HG02852 (cell line): ENCODE results near the gene PARP11.

Experiments
- ATAC-seq: cut with Tn5 transposase; IDR thresholded peaks from one replicate; pipeline ENCODE4 v1.9.1; 2021; ENCODE audit warnings: mild to moderate bottlenecking, moderate library complexity; ENCODE audit not compliant: unreplicated experiment

PARP11 gene

GRCh38 chr12:3872800-3873636 is at the start of gene PARP11:
Gene PARP11, minus strand, starts transcription at chr12:3873399. Its CDS starts 170 bp downstream, at chr12:3873229.
- peak; percentile 95 for ATAC-seq

GRCh38 chr12:3922033-3922432 is 48.8 kb upstream of the PARP11 start:
- ATAC-seq, result no peak

GRCh38 chr12:3921526-3921925 is 48.3 kb upstream of the PARP11 start:
- no peak for ATAC-seq

- no peak for ATAC-seq
These were observed 47.9 kb upstream of the PARP11 start for GRCh38 chr12:3921151-3921471.

GRCh38 chr12:3920351-3921150 is 47.4 kb upstream of the PARP11 start:
- no peak for ATAC-seq

GRCh38 chr12:3913278-3913677 is 40.1 kb upstream of the PARP11 start:
- ATAC-seq, result no peak

- ATAC-seq, result no peak
These were observed 39.7 kb upstream of the PARP11 start for GRCh38 chr12:3912863-3913262.

- no peak for ATAC-seq
These were observed 38.2 kb upstream of the PARP11 start for GRCh38 chr12:3911409-3911808.

GRCh38 chr12:3905664-3906063 is 32.5 kb upstream of the PARP11 start:
- no peak for ATAC-seq

- ATAC-seq, result no peak
These were observed 31.8 kb upstream of the PARP11 start for GRCh38 chr12:3904999-3905398.

- ATAC-seq, result no peak
These were observed 29.7 kb upstream of the PARP11 start for GRCh38 chr12:3902921-3903320.

- ATAC-seq, result no peak
These were observed 27.9 kb upstream of the PARP11 start for GRCh38 chr12:3901116-3901515.

- no peak for ATAC-seq
These were observed 25.6 kb upstream of the PARP11 start for GRCh38 chr12:3898756-3899155.

GRCh38 chr12:3897371-3897971 is 24.3 kb upstream of the PARP11 start:
- ATAC-seq, result no peak

- no peak for ATAC-seq
These were observed 23.7 kb upstream of the PARP11 start for GRCh38 chr12:3896801-3897351.

- no peak for ATAC-seq
These were observed 23.2 kb upstream of the PARP11 start for GRCh38 chr12:3896356-3896755.

GRCh38 chr12:3892631-3893030 is 19.4 kb upstream of the PARP11 start:
- no peak for ATAC-seq

- ATAC-seq, result no peak
These were observed 18.0 kb upstream of the PARP11 start for GRCh38 chr12:3891201-3891600.

GRCh38 chr12:3888659-3889058 is 15.5 kb upstream of the PARP11 start:
- no peak for ATAC-seq

- no peak for ATAC-seq
These were observed 12.3 kb upstream of the PARP11 start for GRCh38 chr12:3885277-3886094.

GRCh38 chr12:3884671-3885070 is 11.5 kb upstream of the PARP11 start:
- no peak for ATAC-seq
